ENCODE results near the gene UEVLD. TPM values are rescaled to one million over a fixed set of nuclear protein-coding genes. Genes with fewer than 3 reads are reported as not detected.
"Not testable (repeated sequence)": the region's sequence is repeated elsewhere in the genome, so short reads cannot be mapped to it uniquely, and the experiment has no call there.

The UEVLD gene
- total RNA-seq, 2 donors from 2014 or later = 28.1 to 37.1 TPM

DNA sequence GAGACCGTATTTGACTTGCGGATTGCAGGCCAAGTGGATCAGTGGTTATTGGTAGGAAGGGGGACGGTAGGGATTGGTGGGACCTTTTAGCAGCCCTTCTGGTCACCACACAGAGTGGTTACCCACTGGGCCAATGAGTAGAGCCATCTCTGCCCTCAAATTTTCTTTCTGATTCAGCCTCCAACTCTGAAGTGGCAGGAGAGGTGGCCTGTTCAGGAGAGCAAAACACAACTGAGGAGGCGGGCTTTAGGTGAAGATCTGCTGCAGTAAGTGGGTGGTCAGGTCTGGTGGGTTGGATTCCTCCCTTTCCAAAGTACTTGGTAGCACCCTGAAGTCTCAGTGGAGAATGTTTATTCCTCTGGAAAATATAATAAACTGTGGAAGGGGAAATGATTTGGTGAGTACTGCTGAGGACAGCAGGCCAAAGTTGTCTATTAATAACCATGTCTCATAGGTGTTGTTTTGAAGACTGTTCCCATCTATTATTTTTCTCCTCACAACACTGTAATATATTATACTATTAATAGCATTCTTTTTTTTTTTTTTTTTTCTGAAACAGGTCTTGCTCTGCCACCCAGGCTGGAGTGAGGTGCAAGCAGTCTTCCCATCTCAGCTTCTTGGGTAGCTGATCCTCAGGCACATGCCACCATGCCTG, 12.5 kb upstream of the UEVLD start:
- Histone ChIP-seq H3K4me1 (replicated peaks) (no peaks in the 10 kb centered on the region), H3K27ac (no peak overlapping the region), H3K36me3 (no peaks in the 10 kb centered on the region), H3K27me3 (replicated peaks; ENCODE audit: insufficient read depth) (no peaks in the 10 kb centered on the region), H3K9me3 (no peaks in the 10 kb centered on the region), H3K4me3 (no peak overlapping the region)
- intact Hi-C loops (cut with DNase I) = no loop called here
- WGBS = 94% methylated on average over 4 of the region's 4 CpGs
- DNase-seq (ENCODE audit: low spot score) = no peak
- TF ChIP-seq POLR2AphosphoS5 (IDR thresholded peaks at IDR 0.05) = no peak
- TF ChIP-seq, protein P1, sequence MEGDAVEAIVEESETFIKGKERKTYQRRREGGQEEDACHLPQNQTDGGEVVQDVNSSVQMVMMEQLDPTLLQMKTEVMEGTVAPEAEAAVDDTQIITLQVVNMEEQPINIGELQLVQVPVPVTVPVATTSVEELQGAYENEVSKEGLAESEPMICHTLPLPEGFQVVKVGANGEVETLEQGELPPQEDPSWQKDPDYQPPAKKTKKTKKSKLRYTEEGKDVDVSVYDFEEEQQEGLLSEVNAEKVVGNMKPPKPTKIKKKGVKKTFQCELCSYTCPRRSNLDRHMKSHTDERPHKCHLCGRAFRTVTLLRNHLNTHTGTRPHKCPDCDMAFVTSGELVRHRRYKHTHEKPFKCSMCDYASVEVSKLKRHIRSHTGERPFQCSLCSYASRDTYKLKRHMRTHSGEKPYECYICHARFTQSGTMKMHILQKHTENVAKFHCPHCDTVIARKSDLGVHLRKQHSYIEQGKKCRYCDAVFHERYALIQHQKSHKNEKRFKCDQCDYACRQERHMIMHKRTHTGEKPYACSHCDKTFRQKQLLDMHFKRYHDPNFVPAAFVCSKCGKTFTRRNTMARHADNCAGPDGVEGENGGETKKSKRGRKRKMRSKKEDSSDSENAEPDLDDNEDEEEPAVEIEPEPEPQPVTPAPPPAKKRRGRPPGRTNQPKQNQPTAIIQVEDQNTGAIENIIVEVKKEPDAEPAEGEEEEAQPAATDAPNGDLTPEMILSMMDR (IDR thresholded peaks at IDR 0.05) = no peak
- no peak for TF ChIP-seq POLR2A (IDR thresholded peaks at IDR 0.05)

DNA sequence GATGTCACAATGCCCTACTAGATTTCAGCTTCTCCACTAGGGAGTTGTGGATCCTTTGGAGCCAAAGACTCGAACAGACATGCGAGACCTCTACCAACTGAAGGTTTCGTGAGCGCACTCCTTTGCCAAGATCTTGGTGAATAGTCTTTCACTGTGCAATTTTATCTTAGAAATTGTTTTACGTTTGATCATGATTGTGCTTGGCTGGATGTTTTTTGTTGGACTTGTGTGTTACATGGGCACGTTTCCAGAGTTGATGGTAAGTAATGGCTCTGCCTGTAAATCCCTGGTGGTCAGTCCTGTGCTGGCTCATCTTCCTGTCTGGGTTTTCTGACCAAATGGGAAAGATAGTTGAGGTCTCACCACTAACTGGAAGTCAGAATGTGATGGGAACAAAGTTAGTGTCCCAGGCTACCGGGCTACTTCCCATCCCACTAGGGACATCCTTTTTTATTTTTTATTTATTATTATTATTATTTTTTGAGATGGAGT, 11.3 kb upstream of the UEVLD start, which contains the start of gene MISFA:
Gene MISFA (plus strand): TSS at position 51 of the 492 bp plus-strand sequence. CDS start 140 bp downstream, at position 191.
- TF ChIP-seq POLR2AphosphoS5 (IDR thresholded peaks at IDR 0.05) (no peak), POLR2A (IDR thresholded peaks at IDR 0.05) (no peak)
- TF ChIP-seq, protein P1 (IDR thresholded peaks at IDR 0.05) = no peak
- H3K27me3 ChIP-seq (replicated peaks; ENCODE audit: insufficient read depth) = no peaks in the 10 kb centered on the region
- no peak within 1 kb of the TSS for H3K27ac ChIP-seq
- DNase-seq (ENCODE audit: low spot score) = no peak
- no peak within 1 kb of the TSS for H3K4me3 ChIP-seq
- H3K36me3 ChIP-seq = no peaks in the 10 kb centered on the region
- 88% methylated on average over 7 of the region's 7 CpGs for WGBS
- H3K9me3 ChIP-seq = no peaks in the 10 kb centered on the region
- intact Hi-C loops (cut with DNase I) = no loop called here
- H3K4me1 ChIP-seq (replicated peaks) = no peaks in the 10 kb centered on the region

DNA sequence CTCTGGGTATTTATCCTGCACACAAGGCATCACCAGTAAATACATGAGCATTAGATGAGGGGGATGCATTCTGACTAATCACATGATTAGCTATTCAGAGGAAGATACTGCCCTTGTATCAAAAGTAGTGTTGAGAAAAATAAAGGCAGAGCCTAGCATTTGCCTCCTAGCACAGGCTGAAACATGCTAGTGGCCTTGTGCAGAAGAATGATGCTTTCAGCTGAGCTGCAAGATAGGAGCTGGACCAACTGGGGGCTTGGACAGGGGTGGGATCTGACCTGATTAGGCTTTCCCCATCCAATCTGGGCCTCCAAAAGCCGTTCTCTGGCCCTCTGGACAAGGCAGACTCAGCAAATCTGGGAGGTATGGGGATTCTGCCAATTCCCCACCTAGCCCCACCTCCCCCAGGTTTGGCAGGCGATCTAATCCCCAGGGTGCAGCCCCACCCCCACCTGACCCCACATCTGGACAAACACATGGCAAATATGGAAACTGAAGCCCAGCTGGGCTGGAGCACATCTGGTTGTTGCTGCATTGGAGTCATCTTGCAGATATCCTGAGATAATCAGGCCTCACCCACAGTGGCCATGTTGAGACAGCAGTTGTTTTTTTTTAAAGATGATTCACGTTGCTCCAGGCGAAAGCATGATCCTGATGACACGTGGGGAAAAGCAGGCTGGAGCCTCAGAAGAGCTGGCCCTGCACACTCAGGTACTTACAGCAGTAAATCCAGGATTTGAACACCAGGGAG, 6.6 kb upstream of the UEVLD start:
- Histone ChIP-seq H3K27ac (no peak overlapping the region), H3K4me1 (replicated peaks) (no peaks in the 10 kb centered on the region), H3K36me3 (no peaks in the 10 kb centered on the region), H3K27me3 (replicated peaks; ENCODE audit: insufficient read depth) (no peaks in the 10 kb centered on the region), H3K4me3 (no peak overlapping the region), H3K9me3 (no peaks in the 10 kb centered on the region)
- 79% methylated on average over 5 of the region's 5 CpGs for WGBS
- no peak for TF ChIP-seq POLR2A (IDR thresholded peaks at IDR 0.05)
- TF ChIP-seq POLR2AphosphoS5 (IDR thresholded peaks at IDR 0.05) = no peak
- TF ChIP-seq, protein P1 (IDR thresholded peaks at IDR 0.05) = no peak
- intact Hi-C loops (cut with DNase I) = no loop called here
- no peak for DNase-seq (ENCODE audit: low spot score)

DNA sequence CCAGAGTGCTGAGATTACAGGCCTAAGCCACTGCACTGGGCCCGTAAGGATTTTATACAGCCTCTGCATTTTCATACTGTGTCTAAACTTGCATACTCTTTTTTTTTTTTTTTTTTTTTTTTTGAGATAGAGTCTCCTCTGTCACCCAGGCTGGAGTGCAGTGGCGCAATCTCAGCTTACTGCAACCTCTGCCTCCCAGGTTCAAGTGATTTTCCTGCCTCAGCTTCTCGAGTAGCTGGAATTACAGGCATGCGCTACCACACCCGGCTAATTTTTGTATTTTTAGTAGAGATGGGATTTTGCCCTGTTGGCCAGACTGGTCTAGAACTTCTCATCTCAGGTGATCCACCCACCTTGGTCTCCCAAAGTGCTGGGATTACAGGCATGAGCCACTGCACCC, 5.6 kb upstream of the UEVLD start:
- H3K36me3 ChIP-seq; H3K9me3 ChIP-seq; H3K4me1 ChIP-seq (replicated peaks); H3K27me3 ChIP-seq (replicated peaks; ENCODE audit: insufficient read depth); H3K27ac ChIP-seq; DNase-seq (ENCODE audit: low spot score); intact Hi-C loops (cut with DNase I); H3K4me3 ChIP-seq: not testable (repeated sequence)
- WGBS = 79% methylated on average over 5 of the region's 5 CpGs

DNA sequence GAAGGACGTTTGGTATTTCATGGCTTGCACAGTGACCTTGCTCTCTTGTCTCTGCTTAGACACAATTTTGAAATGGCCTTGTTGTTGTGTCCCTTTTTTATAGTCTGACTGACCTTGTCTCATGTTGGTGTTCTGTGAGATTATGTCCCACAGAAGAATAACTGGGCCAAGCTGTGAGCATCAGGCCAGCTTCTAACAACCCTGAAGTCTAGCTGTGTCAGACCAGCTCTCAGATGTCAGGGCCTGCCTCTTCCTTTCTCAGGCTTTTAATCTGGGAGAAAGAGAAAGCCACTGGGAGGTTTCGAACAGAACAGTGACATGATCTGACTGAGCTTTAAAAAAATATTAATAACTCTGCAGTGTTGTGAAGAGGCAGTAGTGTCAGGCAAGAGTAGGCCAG, 2.0 kb upstream of the UEVLD start:
- Histone ChIP-seq H3K4me3 (no peak overlapping the region), H3K9me3 (no peaks in the 10 kb centered on the region), H3K36me3 (no peaks in the 10 kb centered on the region), H3K27me3 (replicated peaks; ENCODE audit: insufficient read depth) (no peaks in the 10 kb centered on the region), H3K4me1 (replicated peaks) (no peaks in the 10 kb centered on the region), H3K27ac (no peak overlapping the region)
- TF ChIP-seq POLR2A (IDR thresholded peaks at IDR 0.05) (no peak), POLR2AphosphoS5 (IDR thresholded peaks at IDR 0.05) (no peak)
- TF ChIP-seq, protein P1 (IDR thresholded peaks at IDR 0.05) = no peak
- intact Hi-C loops (cut with DNase I) = no loop called here
- 63% methylated on average over 2 of the region's 2 CpGs for WGBS
- DNase-seq (ENCODE audit: low spot score) = no peak
